ENCODE results near the gene OBP2B. TPM values are rescaled to one million over a fixed set of nuclear protein-coding genes. Genes with fewer than 3 reads are reported as not detected.

Gene OBP2B
- total and polyA plus RNA-seq, 2 experiments from 2014 or later = not detected

GRCh38 chr9:133248726-133249295 is 39.8 kb upstream of the OBP2B start:
- Histone ChIP-seq H3K79me2 (ENCODE audit: insufficient read depth) (no peaks in the 10 kb centered on the region), H3K27me3 (replicated peaks; ENCODE audit: insufficient read depth) (peaks cover 66% of the 10 kb centered on the region), H3K4me1 (ENCODE audit: insufficient read depth) (no peaks in the 10 kb centered on the region), H3K9me3 (ENCODE audit: low read depth) (no peaks in the 10 kb centered on the region), H4K20me1 (ENCODE audit: insufficient read depth) (no peaks in the 10 kb centered on the region), H3K4me3 (no peak overlapping the region), H3K36me3 (ENCODE audit: low read depth) (no peaks in the 10 kb centered on the region), H2AFZ (no peak overlapping the region), H3K9ac (no peak overlapping the region), H3K9me2 (ENCODE audit: insufficient read depth) (no peaks in the 10 kb centered on the region), H3K4me2 (ENCODE audit: unreplicated experiment) (no peak overlapping the region), H3F3A (ENCODE audit: insufficient read depth) (no peaks in the 10 kb centered on the region), H3K27ac (no peak overlapping the region)
- 56 to 59% methylated on average over 8 of the region's 8 CpGs for WGBS, 2 experiments (ENCODE audit: low coverage in 1 of 2, low lambda C conversion rate in 2 of 2, missing lambda C conversion rate in 2 of 2)
- no peak for TF ChIP-seq EZH2 (IDR thresholded peaks at IDR 0.05; ENCODE audit: insufficient read depth, poor library complexity, severe bottlenecking)
- TF ChIP-seq EZH2phosphoT487 (IDR thresholded peaks at IDR 0.05; ENCODE audit: insufficient read depth, low read depth) = no peak
- DNase-seq = no peak
- in situ Hi-C loops (cut with MboI) = no loop called here

- H3K9me3 ChIP-seq (ENCODE audit: low read depth) = no peaks in the 10 kb centered on the region
- no peaks in the 10 kb centered on the region for H3F3A ChIP-seq (ENCODE audit: insufficient read depth)
- no peaks in the 10 kb centered on the region for H3K36me3 ChIP-seq (ENCODE audit: low read depth)
- peaks cover 69% of the 10 kb centered on the region for H3K27me3 ChIP-seq (replicated peaks; ENCODE audit: insufficient read depth)
- no peak overlapping the region for H2AFZ ChIP-seq
- no peaks in the 10 kb centered on the region for H3K4me1 ChIP-seq (ENCODE audit: insufficient read depth)
- no peak overlapping the region for H3K4me3 ChIP-seq
- DNase-seq = no peak
- H3K27ac ChIP-seq = no peak overlapping the region
- no peaks in the 10 kb centered on the region for H4K20me1 ChIP-seq (ENCODE audit: insufficient read depth)
- TF ChIP-seq EZH2phosphoT487 (IDR thresholded peaks at IDR 0.05; ENCODE audit: insufficient read depth, low read depth) (no peak), EZH2 (IDR thresholded peaks at IDR 0.05; ENCODE audit: insufficient read depth, poor library complexity, severe bottlenecking) (no peak)
- H3K4me2 ChIP-seq (ENCODE audit: unreplicated experiment) = no peak overlapping the region
- WGBS, 2 experiments (ENCODE audit: low coverage in 1 of 2, low lambda C conversion rate in 2 of 2, missing lambda C conversion rate in 2 of 2) = 43 to 56% methylated on average over 5 to 6 of the region's 6 CpGs
- H3K79me2 ChIP-seq (ENCODE audit: insufficient read depth) = no peaks in the 10 kb centered on the region
- in situ Hi-C loops (cut with MboI) = no loop called here
- H3K9ac ChIP-seq = no peak overlapping the region
- H3K9me2 ChIP-seq (ENCODE audit: insufficient read depth) = no peaks in the 10 kb centered on the region
These were observed 38.6 kb upstream of the OBP2B start for GRCh38 chr9:133247632-133248031.

- in situ Hi-C loops (cut with MboI) = no loop called here
- peaks cover 69% of the 10 kb centered on the region for H3K27me3 ChIP-seq (replicated peaks; ENCODE audit: insufficient read depth)
- no peak overlapping the region for H2AFZ ChIP-seq
- no peak for TF ChIP-seq EZH2phosphoT487 (IDR thresholded peaks at IDR 0.05; ENCODE audit: insufficient read depth, low read depth)
- TF ChIP-seq EZH2 (IDR thresholded peaks at IDR 0.05; ENCODE audit: insufficient read depth, poor library complexity, severe bottlenecking) = no peak
- no peaks in the 10 kb centered on the region for H3K4me1 ChIP-seq (ENCODE audit: insufficient read depth)
- no peak overlapping the region for H3K4me3 ChIP-seq
- no peaks in the 10 kb centered on the region for H3K9me3 ChIP-seq (ENCODE audit: low read depth)
- 52 to 61% methylated on average over 6 of the region's 6 CpGs for WGBS, 2 experiments (ENCODE audit: low coverage in 1 of 2, low lambda C conversion rate in 2 of 2, missing lambda C conversion rate in 2 of 2)
- H3K79me2 ChIP-seq (ENCODE audit: insufficient read depth) = no peaks in the 10 kb centered on the region
- H3F3A ChIP-seq (ENCODE audit: insufficient read depth) = no peaks in the 10 kb centered on the region
- H3K27ac ChIP-seq = no peak overlapping the region
- H4K20me1 ChIP-seq (ENCODE audit: insufficient read depth) = no peaks in the 10 kb centered on the region
- H3K9me2 ChIP-seq (ENCODE audit: insufficient read depth) = no peaks in the 10 kb centered on the region
- no peak overlapping the region for H3K9ac ChIP-seq
- H3K36me3 ChIP-seq (ENCODE audit: low read depth) = no peaks in the 10 kb centered on the region
- DNase-seq = no peak
- H3K4me2 ChIP-seq (ENCODE audit: unreplicated experiment) = no peak overlapping the region
These were observed 37.9 kb upstream of the OBP2B start for GRCh38 chr9:133246991-133247390.

GRCh38 chr9:133246562-133246961 is 37.5 kb upstream of the OBP2B start:
- no peak overlapping the region for H3K4me3 ChIP-seq
- peaks cover 69% of the 10 kb centered on the region for H3K27me3 ChIP-seq (replicated peaks; ENCODE audit: insufficient read depth)
- WGBS, 2 experiments (ENCODE audit: low coverage in 1 of 2, low lambda C conversion rate in 2 of 2, missing lambda C conversion rate in 2 of 2) = 42 to 45% methylated on average over 11 to 16 of the region's 16 CpGs
- H4K20me1 ChIP-seq (ENCODE audit: insufficient read depth) = no peaks in the 10 kb centered on the region
- no peak overlapping the region for H3K9ac ChIP-seq
- in situ Hi-C loops (cut with MboI) = no loop called here
- no peak for DNase-seq
- H3K36me3 ChIP-seq (ENCODE audit: low read depth) = no peaks in the 10 kb centered on the region
- H3K9me3 ChIP-seq (ENCODE audit: low read depth) = no peaks in the 10 kb centered on the region
- H3K4me1 ChIP-seq (ENCODE audit: insufficient read depth) = no peaks in the 10 kb centered on the region
- H3F3A ChIP-seq (ENCODE audit: insufficient read depth) = no peaks in the 10 kb centered on the region
- no peaks in the 10 kb centered on the region for H3K79me2 ChIP-seq (ENCODE audit: insufficient read depth)
- no peaks in the 10 kb centered on the region for H3K9me2 ChIP-seq (ENCODE audit: insufficient read depth)
- H2AFZ ChIP-seq = no peak overlapping the region
- TF ChIP-seq EZH2phosphoT487 (IDR thresholded peaks at IDR 0.05; ENCODE audit: insufficient read depth, low read depth) = no peak
- no peak for TF ChIP-seq EZH2 (IDR thresholded peaks at IDR 0.05; ENCODE audit: insufficient read depth, poor library complexity, severe bottlenecking)
- no peak overlapping the region for H3K4me2 ChIP-seq (ENCODE audit: unreplicated experiment)
- no peak overlapping the region for H3K27ac ChIP-seq

- WGBS, 2 experiments (ENCODE audit: low coverage in 1 of 2, low lambda C conversion rate in 2 of 2, missing lambda C conversion rate in 2 of 2) = 47 to 49% methylated on average over 8 of the region's 8 CpGs
- Histone ChIP-seq H3K27me3 (replicated peaks; ENCODE audit: insufficient read depth) (peaks cover 43% of the 10 kb centered on the region), H3K4me2 (ENCODE audit: unreplicated experiment) (no peak overlapping the region), H3F3A (ENCODE audit: insufficient read depth) (no peaks in the 10 kb centered on the region), H3K36me3 (ENCODE audit: low read depth) (no peaks in the 10 kb centered on the region), H3K9me3 (ENCODE audit: low read depth) (no peaks in the 10 kb centered on the region), H3K9ac (no peak overlapping the region), H3K4me3 (no peak overlapping the region), H3K9me2 (ENCODE audit: insufficient read depth) (no peaks in the 10 kb centered on the region), H2AFZ (no peak overlapping the region), H3K27ac (no peak overlapping the region), H3K79me2 (ENCODE audit: insufficient read depth) (no peaks in the 10 kb centered on the region), H3K4me1 (ENCODE audit: insufficient read depth) (no peaks in the 10 kb centered on the region), H4K20me1 (ENCODE audit: insufficient read depth) (no peaks in the 10 kb centered on the region)
- no peak for DNase-seq
- TF ChIP-seq EZH2phosphoT487 (IDR thresholded peaks at IDR 0.05; ENCODE audit: insufficient read depth, low read depth) (no peak), EZH2 (IDR thresholded peaks at IDR 0.05; ENCODE audit: insufficient read depth, poor library complexity, severe bottlenecking) (no peak)
- in situ Hi-C loops (cut with MboI) = no loop called here
These were observed 33.9 kb upstream of the OBP2B start for GRCh38 chr9:133242991-133243390.

All from GM23248 (cell line).